Astrocyte (in vitro differentiated cells and primary cell): Measurements from ENCODE around the gene CAPN9.

ENCODE experiments used
- EZH2 ChIP-seq: IDR thresholded peaks from 2 replicates; pipeline ENCODE4 v1.6.1; 2012; ENCODE audit warnings: mild to moderate bottlenecking, low read length, inconsistent platforms; ENCODE audit not compliant: insufficient read depth
- TF ChIP-seq, protein P1 (sequence below): IDR thresholded peaks from 2 replicates; pipeline ENCODE4 v1.5.1; 2011; ENCODE audit warnings: low read depth, mild to moderate bottlenecking, inconsistent platforms, low read length, moderate library complexity; ENCODE audit not compliant: insufficient read depth

DNA sequence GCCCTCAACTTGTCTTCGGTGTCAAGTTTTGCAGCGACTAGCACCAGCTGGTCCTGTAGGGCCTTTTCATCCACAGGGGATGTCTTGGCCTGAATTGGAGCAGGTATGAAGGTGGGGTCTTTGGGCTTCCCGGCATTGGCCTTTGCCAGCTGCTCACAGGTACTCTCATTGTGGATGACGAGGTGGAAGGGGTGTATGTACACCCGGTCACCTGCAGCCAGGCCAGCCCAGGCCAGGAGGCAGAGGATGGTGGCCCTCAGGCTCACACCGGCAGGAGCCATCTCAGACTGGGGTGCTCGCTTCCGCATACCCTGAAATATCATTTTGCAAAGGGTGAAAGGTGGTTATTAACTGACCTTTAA, 36.7 kb upstream of the CAPN9 start:
- TF ChIP-seq, protein P1, sequence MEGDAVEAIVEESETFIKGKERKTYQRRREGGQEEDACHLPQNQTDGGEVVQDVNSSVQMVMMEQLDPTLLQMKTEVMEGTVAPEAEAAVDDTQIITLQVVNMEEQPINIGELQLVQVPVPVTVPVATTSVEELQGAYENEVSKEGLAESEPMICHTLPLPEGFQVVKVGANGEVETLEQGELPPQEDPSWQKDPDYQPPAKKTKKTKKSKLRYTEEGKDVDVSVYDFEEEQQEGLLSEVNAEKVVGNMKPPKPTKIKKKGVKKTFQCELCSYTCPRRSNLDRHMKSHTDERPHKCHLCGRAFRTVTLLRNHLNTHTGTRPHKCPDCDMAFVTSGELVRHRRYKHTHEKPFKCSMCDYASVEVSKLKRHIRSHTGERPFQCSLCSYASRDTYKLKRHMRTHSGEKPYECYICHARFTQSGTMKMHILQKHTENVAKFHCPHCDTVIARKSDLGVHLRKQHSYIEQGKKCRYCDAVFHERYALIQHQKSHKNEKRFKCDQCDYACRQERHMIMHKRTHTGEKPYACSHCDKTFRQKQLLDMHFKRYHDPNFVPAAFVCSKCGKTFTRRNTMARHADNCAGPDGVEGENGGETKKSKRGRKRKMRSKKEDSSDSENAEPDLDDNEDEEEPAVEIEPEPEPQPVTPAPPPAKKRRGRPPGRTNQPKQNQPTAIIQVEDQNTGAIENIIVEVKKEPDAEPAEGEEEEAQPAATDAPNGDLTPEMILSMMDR: no peak
- TF ChIP-seq EZH2: no peak
